GM04503 (cell line): ENCODE results near the gene SNX11.

ENCODE experiments used
- DNase-seq: peaks from one replicate; pipeline ENCODE4 v3.0.0-alpha.2; 2012; ENCODE audit warnings: low read depth

The SNX11 gene

GRCh38 chr17:48132385-48132784, 24.8 kb downstream of the SNX11 start:
- DNase-seq, result no peak

GRCh38 chr17:48134912-48135480, 27.4 kb downstream of the SNX11 start:
- DNase-seq, result no peak

- DNase-seq, result no peak
These were observed 30.1 kb downstream of the SNX11 start for GRCh38 chr17:48137656-48138055.

- no peak for DNase-seq
These were observed 32.4 kb downstream of the SNX11 start for GRCh38 chr17:48139944-48140343.

- no peak for DNase-seq
These were observed 36.1 kb downstream of the SNX11 start for GRCh38 chr17:48143629-48144028.

GRCh38 chr17:48144231-48144630, 36.7 kb downstream of the SNX11 start:
- DNase-seq, result no peak

GRCh38 chr17:48144976-48145798, 37.6 kb downstream of the SNX11 start:
- no peak for DNase-seq

GRCh38 chr17:48148029-48148770, 40.6 kb downstream of the SNX11 start:
- no peak for DNase-seq

GRCh38 chr17:48148854-48149786, 41.6 kb downstream of the SNX11 start:
- no peak for DNase-seq

- DNase-seq, result no peak
These were observed 42.4 kb downstream of the SNX11 start for GRCh38 chr17:48149787-48150463.

GRCh38 chr17:48150597-48151001, 43.0 kb downstream of the SNX11 start:
- no peak for DNase-seq

GRCh38 chr17:48151220-48151619, 43.7 kb downstream of the SNX11 start:
- DNase-seq, result no peak

- DNase-seq, result no peak
These were observed 44.7 kb downstream of the SNX11 start for GRCh38 chr17:48152289-48152688.

GRCh38 chr17:48153691-48154358, 46.3 kb downstream of the SNX11 start:
- no peak for DNase-seq

- no peak for DNase-seq
These were observed 48.5 kb downstream of the SNX11 start for GRCh38 chr17:48155889-48156611.

- no peak for DNase-seq
These were observed 51.7 kb downstream of the SNX11 start for GRCh38 chr17:48159232-48159631.

GRCh38 chr17:48160177-48161081, 52.9 kb downstream of the SNX11 start:
- no peak for DNase-seq

GRCh38 chr17:48161127-48161905, 53.8 kb downstream of the SNX11 start:
- DNase-seq, result no peak
